HEK293 (cell line): ENCODE results near the gene CAGE1.

Source experiments
- CTCF ChIA-PET: fragments of 350-600 bp; formaldehyde crosslinking; extraction: SDS; loops from one replicate; lab custom pipeline; 2021; ENCODE audit warnings: antibody characterized with exemption; lab: Yijun Ruan, JAX
- POLR2A ChIA-PET: fragments of 300-600 bp; formaldehyde crosslinking; extraction: SDS; loops from one replicate; lab custom pipeline; 2020; ENCODE audit warnings: antibody characterized with exemption, inconsistent platforms; lab: Yijun Ruan, JAX
- H3K27ac ChIP-seq: fragments of 200-500 bp; sonication (Bioruptor generic); 2 replicates; pipeline ENCODE4 v1.5.1; 2014; ENCODE audit warnings: low read depth, low read length, control low read depth, inconsistent platforms; ENCODE audit errors: extremely low read depth
- H3K36me3 ChIP-seq, 2 experiments: fragments of 200-500 bp in 1 of 2; sonication (Bioruptor generic) in 1 of 2; 1 replicate in 1 of 2; 2 replicates in 1 of 2; pipeline ENCODE4 v1.5.1; 2014 to 2017; ENCODE audit warnings: inconsistent platforms in 2 of 2, low read length in 2 of 2; ENCODE audit not compliant: control insufficient read depth in 2 of 2, insufficient read depth in 1 of 2
- H3K4me1 ChIP-seq: fragments of 200-500 bp; sonication (Bioruptor generic); 2 replicates; pipeline ENCODE4 v1.5.1; 2014; ENCODE audit warnings: mild to moderate bottlenecking, low read length, inconsistent platforms; ENCODE audit not compliant: control insufficient read depth, insufficient read depth
- H3K4me3 ChIP-seq: 2 replicates; pipeline ENCODE4 v1.5.1; 2011; ENCODE audit warnings: low read depth, mild to moderate bottlenecking, control low read depth, low read length, moderate library complexity
- H3K9me3 ChIP-seq: fragments of 200-500 bp; sonication (Bioruptor generic); 2 replicates; pipeline ENCODE4 v1.5.1; 2014; ENCODE audit warnings: low read depth, low read length, inconsistent platforms; ENCODE audit not compliant: control insufficient read depth, insufficient read depth
- EGR2 ChIP-seq: fragments of 450-650 bp; formaldehyde crosslinking; IDR thresholded peaks from 2 replicates; pipeline ENCODE4 v1.5.1; 2016; ENCODE audit warnings: low read depth, missing biosample characterization, missing genetic modification characterization
- PRDM1 ChIP-seq: fragments of 450-650 bp; formaldehyde crosslinking; IDR thresholded peaks from 2 replicates; pipeline ENCODE4; 2016; ENCODE audit warnings: missing biosample characterization, missing genetic modification characterization
- REPIN1 ChIP-seq: fragments of 450-650 bp; formaldehyde crosslinking; IDR thresholded peaks from 2 replicates; pipeline ENCODE4 v1.5.1; 2017; ENCODE audit warnings: missing biosample characterization, missing genetic modification characterization, low read depth
- SCRT2 ChIP-seq: fragments of 450-650 bp; formaldehyde crosslinking; IDR thresholded peaks from 2 replicates; pipeline ENCODE4 v1.5.1; 2016; ENCODE audit warnings: missing biosample characterization, missing genetic modification characterization
- ZBTB17 ChIP-seq: fragments of 450-650 bp; formaldehyde crosslinking; IDR thresholded peaks from 2 replicates; pipeline ENCODE4 v1.5.1; 2016; ENCODE audit warnings: missing biosample characterization, missing genetic modification characterization
- ZBTB21 ChIP-seq: fragments of 450-650 bp; formaldehyde crosslinking; IDR thresholded peaks from 2 replicates; pipeline ENCODE4 v1.5.1; 2017; ENCODE audit warnings: missing biosample characterization, missing genetic modification characterization
- ZFHX2 ChIP-seq: fragments of 450-650 bp; formaldehyde crosslinking; conservative IDR thresholded peaks from 2 replicates; pipeline ENCODE4 v1.5.1; 2016; ENCODE audit warnings: missing biosample characterization, missing genetic modification characterization
- ZNF169 ChIP-seq: fragments of 450-650 bp; formaldehyde crosslinking; IDR thresholded peaks from 2 replicates; pipeline ENCODE4 v1.5.1; 2016; ENCODE audit warnings: missing biosample characterization, missing genetic modification characterization
- ZNF211 ChIP-seq: fragments of 450-650 bp; formaldehyde crosslinking; IDR thresholded peaks from 2 replicates; pipeline ENCODE4 v1.5.1; 2016; ENCODE audit warnings: low read depth, missing biosample characterization, missing genetic modification characterization
- ZNF266 ChIP-seq: fragments of 450-650 bp; formaldehyde crosslinking; IDR thresholded peaks from 2 replicates; pipeline ENCODE4 v1.5.1; 2016; ENCODE audit warnings: missing biosample characterization, missing genetic modification characterization, low read depth
- ZNF341 ChIP-seq: fragments of 450-650 bp; formaldehyde crosslinking; IDR thresholded peaks from 2 replicates; pipeline ENCODE4; 2016; ENCODE audit warnings: low read depth, missing biosample characterization, missing genetic modification characterization
- ZNF354C ChIP-seq: fragments of 450-650 bp; formaldehyde crosslinking; IDR thresholded peaks from 2 replicates; pipeline ENCODE4 v1.5.1; 2016; ENCODE audit warnings: missing biosample characterization, missing genetic modification characterization, low read depth, borderline replicate concordance
- ZNF600 ChIP-seq: fragments of 450-650 bp; formaldehyde crosslinking; IDR thresholded peaks from 2 replicates; pipeline ENCODE4 v1.5.1; 2016; ENCODE audit warnings: missing biosample characterization, missing genetic modification characterization
- ZNF629 ChIP-seq: fragments of 450-650 bp; formaldehyde crosslinking; IDR thresholded peaks from 2 replicates; pipeline ENCODE4 v1.5.1; 2017; ENCODE audit warnings: missing biosample characterization, missing genetic modification characterization
- ZNF701 ChIP-seq: fragments of 450-650 bp; formaldehyde crosslinking; IDR thresholded peaks from 2 replicates; pipeline ENCODE4 v1.5.1; 2016; ENCODE audit warnings: missing biosample characterization, missing genetic modification characterization
- ZNF768 ChIP-seq: fragments of 450-650 bp; formaldehyde crosslinking; IDR thresholded peaks from 2 replicates; pipeline ENCODE4 v1.5.1; 2018; ENCODE audit warnings: missing biosample characterization, mild to moderate bottlenecking, missing genetic modification characterization
- ZNF777 ChIP-seq: fragments of 450-650 bp; formaldehyde crosslinking; IDR thresholded peaks from 2 replicates; pipeline ENCODE4 v1.5.1; 2017; ENCODE audit warnings: missing biosample characterization, missing genetic modification characterization, borderline replicate concordance
- TF ChIP-seq, protein P1 (sequence below): fragments of 450-650 bp; formaldehyde crosslinking; IDR thresholded peaks from 2 replicates; pipeline ENCODE4 v1.5.1; 2017; ENCODE audit warnings: missing biosample characterization, missing genetic modification characterization
- TF ChIP-seq, protein P2 (sequence below): fragments of 450-650 bp; formaldehyde crosslinking; IDR thresholded peaks from 2 replicates; pipeline ENCODE4 v1.5.1; 2017; ENCODE audit warnings: missing biosample characterization, missing genetic modification characterization
- TF ChIP-seq, protein P3 (sequence below): fragments of 450-650 bp; formaldehyde crosslinking; IDR thresholded peaks from 2 replicates; pipeline ENCODE4 v1.5.1; 2016; ENCODE audit warnings: missing biosample characterization, missing genetic modification characterization, borderline replicate concordance

CAGE1 gene

GRCh38 chr6:7301702-7302101 is 87.8 kb downstream of the CAGE1 start:
- Histone ChIP-seq H3K36me3 (peaks cover 76 to 87% of the 10 kb centered on the region in 2 experiments), H3K4me1 (no peaks in the 10 kb centered on the region), H3K4me3 (no peak overlapping the region), H3K27ac (no peak overlapping the region), H3K9me3 (no peaks in the 10 kb centered on the region)
- POLR2A ChIA-PET = no interaction called here
- CTCF ChIA-PET = interaction anchor here (1.2 kb wide), 1 partner anchor 625 kb away, joined by 3 read pairs; no protein-coding TSS in a partner anchor
- TF ChIP-seq ZBTB17 = 0 out of 2 replicates have a peak, but pooled peaks have one; percentile 0
- no peak for TF ChIP-seq SCRT2
- TF ChIP-seq ZNF768 (tag by site-specific recombination) = no peak

DNA sequence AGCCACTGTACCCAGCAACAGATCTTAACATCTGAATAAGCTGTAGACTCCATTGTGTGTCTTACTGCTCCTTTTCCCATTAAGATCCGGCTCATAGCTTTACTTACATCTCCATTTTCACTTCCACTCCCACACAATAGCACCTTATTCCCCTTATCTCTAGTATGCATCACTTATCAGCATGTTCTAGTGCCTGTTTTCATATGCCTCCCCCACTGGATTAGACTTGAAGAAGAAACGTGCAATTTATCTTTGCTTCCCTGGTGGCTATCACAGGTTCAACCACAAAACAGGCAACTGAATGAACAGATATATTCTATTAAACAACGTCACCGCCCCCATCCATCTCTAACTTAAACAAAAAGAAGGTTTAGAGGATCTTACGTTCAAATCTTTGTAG is 88.6 kb downstream of the CAGE1 start:
- CTCF ChIA-PET = no interaction called here
- H3K36me3 ChIP-seq = peaks cover 77 to 91% of the 10 kb centered on the region in 2 experiments

GRCh38 chr6:7298113-7298512 is 91.4 kb downstream of the CAGE1 start:
- no peaks in the 10 kb centered on the region for H3K4me1 ChIP-seq
- POLR2A ChIA-PET = no interaction called here
- TF ChIP-seq ZNF169 (tag by site-specific recombination) (no peak), ZNF629 (tag by site-specific recombination) (no peak), ZNF341 (tag by site-specific recombination) (no peak), ZBTB21 (tag by site-specific recombination) (no peak), EGR2 (tag by site-specific recombination) (no peak), ZNF266 (tag by site-specific recombination) (no peak), ZNF354C (tag by site-specific recombination) (no peak), ZNF701 (tag by site-specific recombination) (no peak), ZNF211 (no peak)
- TF ChIP-seq, protein P1, sequence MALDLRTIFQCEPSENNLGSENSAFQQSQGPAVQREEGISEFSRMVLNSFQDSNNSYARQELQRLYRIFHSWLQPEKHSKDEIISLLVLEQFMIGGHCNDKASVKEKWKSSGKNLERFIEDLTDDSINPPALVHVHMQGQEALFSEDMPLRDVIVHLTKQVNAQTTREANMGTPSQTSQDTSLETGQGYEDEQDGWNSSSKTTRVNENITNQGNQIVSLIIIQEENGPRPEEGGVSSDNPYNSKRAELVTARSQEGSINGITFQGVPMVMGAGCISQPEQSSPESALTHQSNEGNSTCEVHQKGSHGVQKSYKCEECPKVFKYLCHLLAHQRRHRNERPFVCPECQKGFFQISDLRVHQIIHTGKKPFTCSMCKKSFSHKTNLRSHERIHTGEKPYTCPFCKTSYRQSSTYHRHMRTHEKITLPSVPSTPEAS (tag by site-specific recombination) = no peak
- TF ChIP-seq, all 188 proteins: peak for 0
- CTCF ChIA-PET = interaction anchor here (0.7 to 2.8 kb wide), 2 partner anchors 22 to 54 kb away, joined by 3 to 11 read pairs; no protein-coding TSS in a partner anchor
- Histone ChIP-seq H3K9me3 (no peaks in the 10 kb centered on the region), H3K27ac (no peak overlapping the region), H3K4me3 (no peak overlapping the region), H3K36me3 (peaks cover 84 to 95% of the 10 kb centered on the region in 2 experiments)

More for the DNA sequence above, 88.6 kb downstream of the CAGE1 start:
- POLR2A ChIA-PET = no interaction called here
- no peak for TF ChIP-seq REPIN1
- peak; percentile 47 for TF ChIP-seq ZFHX2
- peak; percentile 85 for TF ChIP-seq EGR2 (tag by site-specific recombination)
- TF ChIP-seq, all 188 proteins: peak for 2
- Histone ChIP-seq H3K4me1 (no peaks in the 10 kb centered on the region), H3K27ac (0 out of 2 replicates have a peak overlapping the region, but pooled peaks have one; percentile 9), H3K9me3 (no peaks in the 10 kb centered on the region), H3K4me3 (no peak overlapping the region)

DNA sequence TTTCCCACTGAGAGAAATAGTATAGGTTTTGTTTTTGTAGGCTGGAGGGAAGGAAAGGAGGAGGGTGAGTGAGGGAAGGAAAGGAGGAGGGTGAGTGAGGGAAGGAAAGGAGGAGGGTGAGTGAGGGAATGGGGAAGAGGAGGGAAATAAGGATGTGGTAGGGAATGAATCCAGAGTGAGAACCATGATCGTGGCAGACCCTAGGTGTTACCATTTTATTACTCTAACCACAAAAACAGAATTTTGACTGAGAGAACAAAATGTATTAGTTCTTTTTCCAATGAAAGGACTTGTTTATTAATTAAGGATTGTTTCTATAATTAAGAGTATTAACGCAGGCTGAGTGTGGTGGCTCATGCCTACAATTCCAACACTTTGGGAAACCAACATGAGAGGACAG is 92.9 kb downstream of the CAGE1 start:
- CTCF ChIA-PET = interaction anchor here (2.8 kb wide), 1 partner anchor 20 kb away, joined by 11 read pairs; no protein-coding TSS in a partner anchor
- Histone ChIP-seq H3K36me3 (peaks cover 84 to 92% of the 10 kb centered on the region in 2 experiments), H3K27ac (no peak overlapping the region), H3K4me3 (no peak overlapping the region), H3K9me3 (no peaks in the 10 kb centered on the region), H3K4me1 (no peaks in the 10 kb centered on the region)
- POLR2A ChIA-PET = interaction anchor here (0.7 kb wide), 2 partner anchors 654 to 692 kb away, joined by 3 read pairs; no protein-coding TSS in a partner anchor
- TF ChIP-seq, protein P2, sequence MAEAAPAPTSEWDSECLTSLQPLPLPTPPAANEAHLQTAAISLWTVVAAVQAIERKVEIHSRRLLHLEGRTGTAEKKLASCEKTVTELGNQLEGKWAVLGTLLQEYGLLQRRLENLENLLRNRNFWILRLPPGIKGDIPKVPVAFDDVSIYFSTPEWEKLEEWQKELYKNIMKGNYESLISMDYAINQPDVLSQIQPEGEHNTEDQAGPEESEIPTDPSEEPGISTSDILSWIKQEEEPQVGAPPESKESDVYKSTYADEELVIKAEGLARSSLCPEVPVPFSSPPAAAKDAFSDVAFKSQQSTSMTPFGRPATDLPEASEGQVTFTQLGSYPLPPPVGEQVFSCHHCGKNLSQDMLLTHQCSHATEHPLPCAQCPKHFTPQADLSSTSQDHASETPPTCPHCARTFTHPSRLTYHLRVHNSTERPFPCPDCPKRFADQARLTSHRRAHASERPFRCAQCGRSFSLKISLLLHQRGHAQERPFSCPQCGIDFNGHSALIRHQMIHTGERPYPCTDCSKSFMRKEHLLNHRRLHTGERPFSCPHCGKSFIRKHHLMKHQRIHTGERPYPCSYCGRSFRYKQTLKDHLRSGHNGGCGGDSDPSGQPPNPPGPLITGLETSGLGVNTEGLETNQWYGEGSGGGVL (tag by site-specific recombination) = peak; percentile 47; the same call in 1 of the 2 replicates
- TF ChIP-seq ZNF777 (tag by site-specific recombination) = no peak
- peak; percentile 43; the same call in 1 of the 2 replicates for TF ChIP-seq PRDM1 (tag by site-specific recombination)
- TF ChIP-seq, protein P3, sequence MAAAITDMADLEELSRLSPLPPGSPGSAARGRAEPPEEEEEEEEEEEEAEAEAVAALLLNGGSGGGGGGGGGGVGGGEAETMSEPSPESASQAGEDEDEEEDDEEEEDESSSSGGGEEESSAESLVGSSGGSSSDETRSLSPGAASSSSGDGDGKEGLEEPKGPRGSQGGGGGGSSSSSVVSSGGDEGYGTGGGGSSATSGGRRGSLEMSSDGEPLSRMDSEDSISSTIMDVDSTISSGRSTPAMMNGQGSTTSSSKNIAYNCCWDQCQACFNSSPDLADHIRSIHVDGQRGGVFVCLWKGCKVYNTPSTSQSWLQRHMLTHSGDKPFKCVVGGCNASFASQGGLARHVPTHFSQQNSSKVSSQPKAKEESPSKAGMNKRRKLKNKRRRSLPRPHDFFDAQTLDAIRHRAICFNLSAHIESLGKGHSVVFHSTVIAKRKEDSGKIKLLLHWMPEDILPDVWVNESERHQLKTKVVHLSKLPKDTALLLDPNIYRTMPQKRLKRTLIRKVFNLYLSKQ (tag by site-specific recombination) = no peak
- TF ChIP-seq ZNF600 (tag by site-specific recombination) = peak; percentile 55; the same call in 1 of the 2 replicates
